ENCODE measurements around the gene PRR35. TPM values are rescaled to one million over a fixed set of nuclear protein-coding genes. Genes with fewer than 3 reads are reported as not detected.

Gene PRR35
- total RNA-seq, 4 donors from 2014 or later: not detected

DNA sequence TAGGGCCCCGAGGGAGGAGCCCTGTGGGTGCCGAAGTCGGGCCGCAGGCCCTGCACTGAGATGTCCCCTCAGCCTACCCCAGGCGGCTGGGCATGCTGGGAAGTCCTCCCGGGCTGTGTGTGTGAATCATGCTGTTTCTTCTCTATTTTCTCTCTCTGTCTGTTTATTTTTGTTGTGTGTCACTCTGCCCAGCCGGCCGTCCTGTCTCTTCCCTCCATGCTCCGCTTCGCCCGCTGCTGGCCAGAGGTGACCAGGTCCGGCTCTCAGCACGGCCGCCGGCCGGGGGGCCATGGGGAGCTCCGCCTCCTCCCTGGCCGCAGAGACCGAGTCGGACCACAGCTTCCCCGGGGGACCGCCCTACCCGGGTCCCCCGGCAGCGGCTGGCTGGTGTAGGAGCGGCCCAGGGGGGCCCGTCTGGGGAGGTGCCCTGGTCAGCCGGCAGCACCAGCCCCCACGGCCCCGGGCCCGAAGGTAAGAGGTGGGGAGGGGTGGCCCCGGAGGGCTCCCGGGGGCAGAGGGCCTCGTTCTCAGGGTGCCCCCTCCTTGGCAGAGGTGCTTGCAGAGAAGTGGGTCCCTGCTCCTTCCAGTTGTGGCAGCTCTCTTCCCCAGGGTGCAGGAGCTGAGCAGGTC lies 20.2 kb upstream of the PRR35 start:
- H3K36me3 ChIP-seq: no peaks in the 10 kb centered on the region
- no peaks in the 10 kb centered on the region for H3K9me3 ChIP-seq
- no peak overlapping the region for H3K4me3 ChIP-seq
- no peaks in the 10 kb centered on the region for H3K27me3 ChIP-seq
- intact Hi-C loops (cut with DNase I; ENCODE audit: low total_unique reads) (loop anchor here (1.0 kb wide), 1 partner anchor 66 kb away; no protein-coding TSS in a partner anchor), in situ Hi-C loops (cut with MboI; ENCODE audit: low pct_ligation_motif_present in 1 of 4, low pct_unique_long_range_greater_than_20kb in 1 of 4, low sequenced_read_pairs in 3 of 4) (no loop called here)
- peaks cover 0 to 12% (median 7%) of the 10 kb centered on the region in 4 donors for H3K4me1 ChIP-seq
- TF ChIP-seq EP300 (IDR thresholded peaks at IDR 0.05; ENCODE audit: low read depth) (no peak), POLR2AphosphoS5 (IDR thresholded peaks at IDR 0.05) (no peak), POLR2A (IDR thresholded peaks at IDR 0.05) (no peak)
- TF ChIP-seq, protein P1, sequence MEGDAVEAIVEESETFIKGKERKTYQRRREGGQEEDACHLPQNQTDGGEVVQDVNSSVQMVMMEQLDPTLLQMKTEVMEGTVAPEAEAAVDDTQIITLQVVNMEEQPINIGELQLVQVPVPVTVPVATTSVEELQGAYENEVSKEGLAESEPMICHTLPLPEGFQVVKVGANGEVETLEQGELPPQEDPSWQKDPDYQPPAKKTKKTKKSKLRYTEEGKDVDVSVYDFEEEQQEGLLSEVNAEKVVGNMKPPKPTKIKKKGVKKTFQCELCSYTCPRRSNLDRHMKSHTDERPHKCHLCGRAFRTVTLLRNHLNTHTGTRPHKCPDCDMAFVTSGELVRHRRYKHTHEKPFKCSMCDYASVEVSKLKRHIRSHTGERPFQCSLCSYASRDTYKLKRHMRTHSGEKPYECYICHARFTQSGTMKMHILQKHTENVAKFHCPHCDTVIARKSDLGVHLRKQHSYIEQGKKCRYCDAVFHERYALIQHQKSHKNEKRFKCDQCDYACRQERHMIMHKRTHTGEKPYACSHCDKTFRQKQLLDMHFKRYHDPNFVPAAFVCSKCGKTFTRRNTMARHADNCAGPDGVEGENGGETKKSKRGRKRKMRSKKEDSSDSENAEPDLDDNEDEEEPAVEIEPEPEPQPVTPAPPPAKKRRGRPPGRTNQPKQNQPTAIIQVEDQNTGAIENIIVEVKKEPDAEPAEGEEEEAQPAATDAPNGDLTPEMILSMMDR (IDR thresholded peaks at IDR 0.05): no peak
- H3K27ac ChIP-seq: no peak overlapping the region
- 94% methylated on average over 28 of the region's 34 CpGs; no CpG with 5 or more reads in 1 of the 2 donors for WGBS, 2 donors (ENCODE audit: low coverage in 1 of 2)
- DNase-seq: no peak

DNA sequence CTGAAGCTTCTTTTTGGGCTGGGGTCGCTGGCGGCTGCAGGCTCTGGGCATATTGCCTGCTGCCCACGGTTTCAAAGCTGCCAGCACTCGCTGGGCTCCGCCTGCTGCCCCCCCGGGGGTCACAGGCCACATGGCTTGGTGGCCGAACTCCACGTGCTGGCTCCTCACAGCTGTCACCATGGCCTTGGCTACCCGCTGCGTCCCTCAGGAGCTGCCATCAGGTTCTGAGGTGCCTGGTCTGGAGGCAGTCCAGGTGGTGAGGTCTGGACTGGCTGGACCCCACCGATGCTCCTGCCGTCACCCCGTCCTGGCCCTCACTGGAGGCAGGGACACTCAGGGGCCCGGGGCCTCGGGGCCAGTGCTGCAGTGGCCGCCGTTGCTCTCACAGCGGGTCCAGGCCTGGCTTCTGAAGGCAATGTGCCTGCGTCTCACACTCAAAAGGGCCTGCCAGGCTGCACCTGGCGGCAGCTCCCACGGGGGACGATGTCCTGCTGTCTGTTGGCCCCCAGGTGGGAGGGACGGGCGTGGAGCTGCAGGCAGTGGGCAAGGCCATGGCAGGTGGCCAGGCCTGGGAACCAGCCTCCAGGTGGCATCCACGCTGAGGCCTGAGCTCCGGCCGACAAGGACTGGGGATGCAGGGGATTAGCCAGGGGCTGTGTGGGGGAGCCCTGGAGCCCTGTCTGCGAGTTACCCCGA lies 19.4 kb upstream of the PRR35 start:
- WGBS, 2 donors (ENCODE audit: low coverage in 1 of 2): 87% methylated on average over 29 of the region's 29 CpGs; no CpG with 5 or more reads in 1 of the 2 donors
- no peak for DNase-seq
- in situ Hi-C loops (cut with MboI; ENCODE audit: low pct_ligation_motif_present in 1 of 4, low pct_unique_long_range_greater_than_20kb in 1 of 4, low sequenced_read_pairs in 3 of 4): no loop called here
- intact Hi-C loops (cut with DNase I; ENCODE audit: low total_unique reads): no loop called here
- H3K4me3 ChIP-seq: no peak overlapping the region
- H3K36me3 ChIP-seq: no peaks in the 10 kb centered on the region
- TF ChIP-seq, protein P1 (IDR thresholded peaks at IDR 0.05): no peak
- no peak for TF ChIP-seq POLR2A (IDR thresholded peaks at IDR 0.05)
- no peak for TF ChIP-seq EP300 (IDR thresholded peaks at IDR 0.05; ENCODE audit: low read depth)
- no peak for TF ChIP-seq POLR2AphosphoS5 (IDR thresholded peaks at IDR 0.05)
- H3K4me1 ChIP-seq: peaks cover 0 to 4% (median 2%) of the 10 kb centered on the region in 4 donors
- no peak overlapping the region for H3K27ac ChIP-seq
- H3K9me3 ChIP-seq: no peaks in the 10 kb centered on the region
- H3K27me3 ChIP-seq: no peaks in the 10 kb centered on the region

DNA sequence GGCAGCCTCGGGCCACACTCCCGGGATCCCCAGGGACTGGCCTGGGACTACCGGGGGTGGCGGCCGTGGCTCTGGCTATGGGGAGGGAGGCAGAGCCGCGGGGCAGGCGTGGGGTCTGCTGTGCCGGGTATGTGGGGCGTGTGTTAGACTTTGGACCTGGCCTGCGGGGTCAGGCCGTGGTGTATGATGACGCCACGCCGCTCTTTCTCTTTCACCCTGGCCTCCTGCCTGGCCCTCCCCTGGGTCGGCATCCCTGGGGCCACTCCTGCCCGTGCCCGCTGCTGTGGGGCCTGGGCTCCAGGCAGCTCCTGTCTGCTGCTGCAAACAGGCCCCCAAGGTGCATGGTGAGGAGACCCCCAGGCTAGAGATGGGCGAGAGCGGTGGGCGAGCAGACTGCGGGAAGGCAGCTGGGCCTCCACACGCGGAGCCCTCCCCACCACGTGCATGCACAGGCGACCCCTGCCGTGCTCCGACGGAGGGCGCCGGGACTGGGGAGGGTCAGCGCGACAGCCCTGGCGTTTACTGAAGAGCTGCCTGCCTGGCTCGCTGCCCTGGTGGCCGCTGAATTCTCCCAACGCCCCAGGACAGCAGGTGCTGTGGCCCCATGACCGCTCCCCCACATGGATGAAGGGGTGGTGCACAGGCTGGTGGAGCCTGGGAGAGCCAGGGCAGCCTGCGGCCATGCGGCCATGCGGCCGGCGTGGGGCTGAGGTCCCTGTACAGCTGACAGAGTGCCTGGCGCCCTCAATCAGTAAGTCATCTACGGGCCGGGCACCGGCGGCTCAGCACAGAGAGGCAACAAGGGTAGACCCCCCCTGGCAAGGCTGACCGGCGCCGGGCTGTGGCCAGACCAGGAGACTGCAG lies 16.7 kb upstream of the PRR35 start:
- peaks cover 0 to 6% (median 0%) of the 10 kb centered on the region in 4 donors for H3K4me1 ChIP-seq

More for the DNA sequence above, 16.7 kb upstream of the PRR35 start:
- Histone ChIP-seq H3K9me3 (no peaks in the 10 kb centered on the region), H3K36me3 (peaks cover 0 to under 1% (median 0%) of the 10 kb centered on the region in 4 donors), H3K27me3 (no peaks in the 10 kb centered on the region), H3K27ac (no peak overlapping the region), H3K4me3 (no peak overlapping the region)
- TF ChIP-seq POLR2A (IDR thresholded peaks at IDR 0.05) (no peak), POLR2AphosphoS5 (IDR thresholded peaks at IDR 0.05) (no peak), EP300 (IDR thresholded peaks at IDR 0.05; ENCODE audit: low read depth) (no peak)
- TF ChIP-seq, protein P1 (IDR thresholded peaks at IDR 0.05): no peak
- in situ Hi-C loops (cut with MboI; ENCODE audit: low pct_ligation_motif_present in 1 of 4, low pct_unique_long_range_greater_than_20kb in 1 of 4, low sequenced_read_pairs in 3 of 4) (no loop called here), intact Hi-C loops (cut with DNase I; ENCODE audit: low total_unique reads) (no loop called here)
- 89% methylated on average over 51 of the region's 51 CpGs; no CpG with 5 or more reads in 1 of the 2 donors for WGBS, 2 donors (ENCODE audit: low coverage in 1 of 2)
- no peak for DNase-seq

All from transverse colon (tissue), 4 donors.